ENCODE results near the gene MAP3K14.

MAP3K14 gene

DNA sequence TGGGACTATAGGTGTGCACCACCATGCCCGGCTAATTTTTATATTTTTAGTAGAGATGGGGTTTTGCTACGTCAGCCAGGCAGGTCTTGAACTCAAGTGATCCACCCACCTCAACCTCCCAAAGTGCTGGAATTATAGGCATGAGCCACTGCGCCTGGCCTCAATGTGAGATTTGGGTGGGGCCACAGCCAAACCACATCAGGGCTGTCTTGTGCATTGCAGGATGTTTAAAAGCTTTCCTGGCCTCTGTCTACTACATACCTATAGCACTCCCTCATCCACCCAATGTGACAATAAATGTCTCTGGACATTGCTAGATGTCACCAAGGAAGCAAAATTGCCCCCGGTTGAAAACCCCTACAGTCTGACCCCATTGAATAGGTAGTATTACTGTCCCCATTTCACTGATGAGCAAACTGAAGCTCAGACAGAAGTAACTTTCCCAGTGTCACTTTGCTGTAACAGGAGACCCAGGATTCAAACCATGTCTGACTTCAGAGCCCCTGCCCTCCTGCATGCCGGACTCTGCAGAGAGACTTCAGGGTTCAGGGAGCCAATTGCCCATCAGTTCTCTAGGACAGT, 3.6 kb upstream of the MAP3K14 start:
- no peak for DNase-seq
- intact Hi-C loops (cut with DNase I), result no loop called here

DNA sequence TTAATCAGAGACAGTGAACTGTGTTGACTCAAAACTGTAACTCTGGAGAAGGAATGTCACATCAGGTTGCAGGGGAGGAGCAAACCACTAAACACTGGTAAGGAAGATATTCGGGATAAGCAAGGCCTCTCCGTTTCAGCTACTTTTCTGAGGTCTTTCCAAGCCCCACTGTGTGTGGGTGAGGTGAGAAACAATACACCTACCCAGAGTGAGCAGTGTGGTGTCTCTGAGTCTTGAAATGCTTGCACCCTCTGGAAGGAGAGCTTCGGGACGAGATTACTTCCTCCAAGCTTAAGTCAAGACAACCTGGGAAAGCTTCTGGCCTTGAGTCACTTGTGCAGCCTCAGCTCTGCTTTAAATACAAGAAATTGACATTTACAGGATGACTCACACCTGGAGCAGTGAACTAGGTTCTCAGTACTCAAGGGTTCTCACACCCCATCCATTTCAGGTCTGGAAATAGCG, 2.5 kb upstream of the MAP3K14 start:
- DNase-seq, result peak in 15 of 42 donors; percentile 18 to 72 (median 43)

DNA sequence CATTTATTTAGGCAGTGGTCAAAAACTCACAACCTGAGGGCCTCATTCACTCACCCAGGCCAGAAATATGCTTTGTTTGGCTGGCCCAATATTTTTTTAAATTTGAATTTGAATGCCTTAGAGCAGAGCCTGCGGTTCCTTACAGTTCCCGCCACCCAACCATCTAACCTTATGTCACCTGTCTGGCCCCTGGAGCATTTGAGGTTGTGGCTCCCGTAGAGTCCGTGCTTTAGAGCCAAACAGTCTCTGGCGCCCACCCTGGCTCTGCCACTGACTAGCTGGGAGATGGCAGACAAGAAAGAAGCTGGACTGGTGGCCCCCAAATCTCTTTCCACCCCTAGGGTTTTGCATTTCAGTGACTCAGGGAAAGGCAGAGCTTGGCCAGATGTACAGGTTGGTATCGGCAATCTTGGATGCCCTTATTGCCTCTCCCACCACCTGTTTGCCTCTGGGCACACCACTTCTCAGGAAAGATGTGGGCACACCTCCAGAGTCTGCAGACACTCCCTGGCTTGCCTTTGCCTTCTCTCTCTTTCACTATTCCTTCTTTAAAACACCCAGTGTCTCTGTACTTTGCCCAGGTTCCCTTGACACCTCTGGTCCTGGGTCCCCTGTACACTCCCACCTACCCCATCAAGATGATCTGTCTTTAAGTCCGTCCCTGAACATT, 1.9 kb upstream of the MAP3K14 start:
- intact Hi-C loops (cut with DNase I), result loop anchor here (5.0 kb wide), 2 partner anchors 41 to 156 kb away; partner anchors contain the start of gene HEXIM2

More for the DNA sequence above, 2.5 kb upstream of the MAP3K14 start:
- intact Hi-C loops (cut with DNase I), result loop anchor here (5.0 kb wide), 2 partner anchors 42 to 157 kb away; partner anchors contain the start of gene HEXIM2

DNA sequence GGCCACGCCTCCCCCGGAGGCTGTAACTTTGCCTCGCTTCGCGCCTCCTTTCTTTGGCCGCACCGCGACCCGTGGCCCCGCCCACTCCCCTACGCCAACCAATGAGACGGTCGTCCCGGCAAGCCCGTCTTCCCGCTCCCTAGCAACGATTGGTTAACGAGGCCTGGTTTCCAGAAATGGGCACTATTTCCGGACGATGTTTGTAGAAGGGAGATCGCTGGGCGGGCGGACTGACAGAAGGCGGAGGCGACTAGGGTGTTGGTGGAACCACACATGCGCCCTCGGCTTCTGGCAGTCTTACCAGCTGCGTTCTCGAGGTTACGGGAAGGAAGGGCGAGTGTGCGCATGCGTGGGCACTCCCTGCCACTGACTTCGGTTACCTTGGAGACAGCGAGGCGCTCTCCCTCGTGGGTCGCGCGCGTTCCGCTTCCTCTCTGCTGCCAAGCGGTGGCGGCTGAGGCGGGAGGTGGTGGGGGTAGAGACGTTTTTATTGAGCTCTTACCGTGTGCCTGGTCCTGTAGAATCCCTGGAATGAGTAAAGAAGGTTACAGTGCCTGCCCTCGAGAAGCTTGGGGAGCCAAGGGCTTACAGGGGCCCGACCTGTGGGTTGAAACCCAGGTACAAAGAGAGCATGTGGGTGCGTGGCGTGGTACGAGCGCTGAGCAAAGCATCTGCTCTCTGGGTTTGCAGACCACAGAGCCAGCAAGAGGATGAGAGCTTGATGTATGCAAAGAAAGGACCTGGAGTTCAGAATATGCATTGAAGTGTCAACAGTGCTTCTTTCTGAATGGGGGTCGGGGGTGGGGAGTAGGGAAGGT, 500 bp upstream of the MAP3K14 start:
- intact Hi-C loops (cut with DNase I), result loop anchor here (5.0 kb wide), 2 partner anchors 40 to 155 kb away; partner anchors contain the start of gene HEXIM2
- peak; percentile 98 to 100 (median 99) for DNase-seq

More for the DNA sequence above, 1.9 kb upstream of the MAP3K14 start:
- no peak for DNase-seq

DNA sequence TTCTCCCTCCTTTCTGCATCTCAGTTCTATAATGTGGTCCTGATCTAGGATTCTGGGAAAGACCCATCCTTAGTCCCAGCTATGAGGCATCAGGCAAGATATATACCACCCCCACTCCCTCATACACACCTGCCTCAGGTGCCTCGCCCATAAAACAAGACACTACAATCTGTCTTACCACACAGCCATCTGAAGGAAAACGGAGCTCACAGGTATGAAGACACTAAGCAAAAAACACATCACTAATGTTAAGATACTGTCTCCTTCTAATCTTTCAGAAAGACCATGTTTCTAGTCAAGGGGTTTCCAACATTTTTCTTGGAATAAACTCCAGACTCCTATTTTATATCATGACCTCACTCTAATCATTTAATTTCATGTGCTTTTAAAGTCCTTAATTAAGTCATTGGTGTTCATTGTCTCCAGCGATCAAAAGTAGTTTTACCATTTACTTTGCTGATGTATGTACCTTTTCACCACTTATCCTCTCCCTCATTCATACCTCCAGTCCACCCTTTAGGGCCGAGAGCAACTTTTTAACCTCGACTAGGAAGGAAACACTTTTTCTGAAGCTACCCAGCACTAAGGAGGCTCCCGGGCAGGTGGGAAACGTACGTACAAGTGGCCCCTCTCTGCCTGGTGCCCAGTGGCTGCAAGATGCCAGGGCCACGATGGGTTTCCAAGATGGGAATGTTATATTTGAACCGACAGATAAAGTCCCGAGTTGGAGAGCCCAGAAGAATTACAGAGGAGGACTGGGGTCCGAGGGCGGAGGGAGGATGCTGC, 979 bp downstream of the MAP3K14 start:
- intact Hi-C loops (cut with DNase I), result loop anchor here (5.0 kb wide), 2 partner anchors 39 to 154 kb away; partner anchors contain the start of gene HEXIM2
- DNase-seq, result no peak

DNA sequence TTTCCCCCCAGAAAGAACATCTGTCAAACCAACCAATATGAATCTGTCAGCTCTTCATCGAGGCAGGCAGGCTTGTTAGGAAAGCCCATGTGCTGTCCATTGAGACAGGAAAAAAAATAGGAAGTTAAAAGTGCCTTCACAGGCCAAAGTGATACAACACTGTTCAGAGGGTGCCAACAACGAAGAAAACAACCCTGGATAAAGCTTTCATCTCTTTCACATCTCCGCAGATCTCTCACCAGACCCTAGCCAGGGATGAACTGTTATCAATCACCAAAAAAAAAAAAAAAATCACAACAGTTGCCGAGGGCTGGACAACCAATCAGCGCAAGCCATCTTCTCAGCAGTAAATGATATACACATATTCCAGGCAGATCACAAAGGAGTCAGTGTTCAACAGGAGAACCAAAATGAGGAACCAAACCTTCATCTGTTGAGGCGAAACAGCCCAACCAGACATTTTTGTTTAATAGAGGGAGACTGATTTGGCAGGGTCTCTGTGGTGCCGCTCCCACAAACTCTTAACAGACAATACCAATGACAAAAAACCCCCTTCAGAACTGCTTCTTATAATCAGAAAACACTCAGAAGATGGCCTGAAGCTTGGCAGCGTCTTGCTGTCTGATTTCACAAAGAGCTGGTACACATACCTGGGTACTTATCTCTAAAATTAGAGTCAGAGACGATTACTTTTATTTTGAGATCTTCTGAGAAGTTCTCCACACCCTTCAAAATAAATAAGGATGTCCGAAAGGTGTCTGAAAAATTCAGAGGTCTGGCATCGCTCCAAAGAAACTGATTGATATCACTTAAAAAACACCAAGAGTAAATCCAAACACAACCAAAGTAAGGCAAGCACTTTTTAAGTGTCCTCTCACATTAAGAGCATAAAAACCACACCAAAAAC, 1.8 kb downstream of the MAP3K14 start:
- intact Hi-C loops (cut with DNase I), result loop anchor here (5.0 kb wide), 2 partner anchors 38 to 153 kb away; partner anchors contain the start of gene HEXIM2
- no peak for DNase-seq

DNA sequence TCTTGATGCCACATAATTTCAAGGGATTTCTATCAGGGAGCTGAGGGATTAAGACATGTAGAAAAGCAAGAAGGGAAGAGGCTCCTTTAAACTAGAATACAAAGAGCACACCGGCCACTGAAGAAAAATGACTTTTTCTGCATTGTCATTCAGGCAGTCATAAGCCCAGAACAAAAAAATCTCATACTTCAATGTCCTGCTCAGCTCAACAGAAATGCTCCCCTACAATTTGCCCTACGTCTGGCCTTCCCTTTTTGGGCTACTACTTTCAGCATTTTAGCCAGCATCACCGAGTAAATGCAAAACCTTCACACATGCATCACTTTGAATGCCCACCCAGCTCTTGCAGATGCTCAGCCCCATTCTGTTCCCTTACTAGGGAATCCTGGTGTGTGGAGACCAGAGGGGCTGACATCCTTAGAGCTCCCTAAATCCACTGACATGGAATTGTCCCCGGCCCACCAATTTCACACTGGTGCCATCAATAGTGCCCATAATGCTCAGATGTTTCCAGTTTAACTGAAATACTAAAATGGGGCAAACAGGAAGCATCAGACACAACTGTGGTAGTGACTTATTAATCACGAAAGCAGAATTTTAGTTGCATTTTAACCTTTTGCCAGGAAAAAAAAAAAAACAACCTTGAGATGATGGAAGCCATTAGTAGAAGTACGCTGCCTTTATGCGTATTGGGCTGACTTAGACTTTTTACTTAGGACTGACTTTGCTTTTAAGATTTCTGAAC, 2.7 kb downstream of the MAP3K14 start:
- no peak for DNase-seq
- intact Hi-C loops (cut with DNase I), result no loop called here

DNA sequence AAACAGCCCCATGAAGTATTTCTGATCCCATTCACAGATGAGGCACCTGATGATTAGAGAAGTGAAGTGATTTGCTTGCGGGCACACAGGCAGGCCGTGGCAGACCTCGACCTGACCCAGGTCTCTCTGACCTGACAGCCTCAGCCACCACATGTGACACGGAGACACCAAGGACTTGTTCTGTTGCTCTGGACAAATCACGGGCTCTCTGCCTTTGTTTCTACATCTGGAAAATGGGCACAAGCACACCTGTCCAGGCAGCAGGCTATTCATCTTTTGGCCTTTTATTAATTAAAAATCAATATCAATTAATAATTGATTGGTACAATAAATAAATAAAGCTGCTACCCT, 3.4 kb downstream of the MAP3K14 start:
- DNase-seq, result no peak
- intact Hi-C loops (cut with DNase I), result no loop called here

DNA sequence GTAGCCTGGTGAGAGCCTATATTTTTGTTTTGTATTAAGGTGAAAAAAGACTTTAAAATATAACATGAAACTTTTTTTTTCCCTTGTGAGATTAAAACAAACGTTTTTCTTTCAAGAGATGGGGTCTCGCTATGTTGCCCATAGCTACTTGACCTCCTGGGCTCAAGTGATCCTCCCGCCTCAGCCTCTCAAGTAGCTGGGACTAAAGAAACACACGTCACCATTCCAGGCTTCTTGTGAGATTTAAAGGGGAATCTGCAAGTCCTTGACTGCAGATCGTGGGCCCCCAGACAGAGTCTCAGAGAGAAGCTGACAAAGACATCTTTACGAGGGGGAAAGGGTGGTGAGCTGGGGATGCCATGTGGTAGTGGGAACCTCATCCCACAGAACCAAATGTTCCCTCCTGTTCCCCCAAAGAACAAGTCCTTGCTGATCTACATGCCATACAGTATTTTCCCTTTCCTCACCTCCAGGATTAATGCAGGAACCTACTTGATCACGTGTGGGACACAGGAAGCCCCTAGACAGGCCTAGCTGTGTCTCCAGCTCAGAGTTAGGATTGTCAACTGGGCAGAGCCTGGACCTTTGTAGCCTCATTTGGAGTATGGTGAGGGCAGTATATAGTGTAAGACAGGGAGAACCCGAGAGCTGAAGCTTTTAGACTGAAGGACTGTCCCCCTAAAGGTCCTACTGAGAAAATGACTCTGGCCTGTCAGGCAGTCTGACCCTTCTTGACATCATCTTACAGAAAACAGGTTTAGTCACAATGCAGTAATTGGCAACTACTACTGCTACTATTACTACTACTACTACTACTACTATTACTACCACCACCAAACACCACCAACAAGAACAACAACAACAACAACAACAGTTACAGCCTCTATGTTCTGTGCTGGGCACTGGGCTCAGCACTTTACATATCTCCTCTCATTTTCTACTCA, 4.1 kb downstream of the MAP3K14 start:
- intact Hi-C loops (cut with DNase I), result no loop called here
- DNase-seq, result no peak

DNA sequence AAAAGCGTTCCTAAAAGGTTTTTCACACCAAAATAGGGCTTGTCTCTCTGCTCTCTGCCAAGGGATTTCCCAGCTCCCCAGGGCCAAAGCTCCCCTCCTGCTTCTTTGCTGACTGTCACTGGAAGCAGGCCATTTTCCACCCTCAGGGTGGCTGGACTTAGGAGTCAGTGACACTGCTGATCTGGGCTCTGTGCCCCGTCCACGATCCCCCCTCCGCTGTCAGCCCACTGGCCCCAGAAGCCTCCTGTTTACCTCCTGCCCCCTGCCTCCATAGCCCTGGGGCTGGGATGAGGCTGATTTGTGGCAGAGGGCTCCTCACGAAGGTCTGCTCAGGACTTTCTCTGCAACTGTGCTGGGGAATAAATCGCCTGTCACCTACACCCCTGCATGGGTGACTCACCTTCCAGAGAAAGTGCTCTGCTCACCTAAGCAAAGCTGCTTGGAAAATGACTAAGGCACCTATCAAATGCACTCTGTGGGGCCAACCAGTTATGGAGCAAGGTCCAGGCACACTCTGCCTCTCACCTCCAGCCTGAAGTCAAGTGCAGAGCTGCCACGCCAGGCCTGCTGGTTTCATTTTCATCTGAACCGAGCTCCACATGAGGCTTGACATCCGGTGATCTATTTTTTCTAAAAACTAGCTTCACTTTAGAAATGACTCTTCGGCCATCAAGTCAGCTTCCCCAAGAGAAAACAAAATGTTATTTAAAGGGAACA, 4.9 kb downstream of the MAP3K14 start:
- peak in 29 of 42 donors; percentile 28 to 85 (median 55) for DNase-seq
- intact Hi-C loops (cut with DNase I), result no loop called here

DNA sequence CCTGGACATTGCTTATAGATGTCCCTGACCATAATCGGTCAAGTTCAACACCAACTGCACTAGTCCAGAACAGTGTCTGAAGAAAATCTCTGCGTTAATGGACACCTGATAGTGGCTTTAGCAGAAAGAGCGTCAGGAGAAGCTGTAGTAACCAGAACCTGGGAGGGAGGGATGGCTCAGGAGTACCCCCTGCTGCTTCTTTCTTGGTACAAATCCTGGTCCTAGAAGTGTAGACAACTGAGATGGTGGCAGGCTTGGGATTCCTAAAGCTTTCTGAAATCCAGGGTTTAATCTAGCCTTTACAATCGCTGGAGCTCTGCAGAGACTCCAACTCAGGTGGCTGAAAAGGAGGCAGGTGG, 5.4 kb downstream of the MAP3K14 start:
- intact Hi-C loops (cut with DNase I), result no loop called here
- no peak for DNase-seq

DNA sequence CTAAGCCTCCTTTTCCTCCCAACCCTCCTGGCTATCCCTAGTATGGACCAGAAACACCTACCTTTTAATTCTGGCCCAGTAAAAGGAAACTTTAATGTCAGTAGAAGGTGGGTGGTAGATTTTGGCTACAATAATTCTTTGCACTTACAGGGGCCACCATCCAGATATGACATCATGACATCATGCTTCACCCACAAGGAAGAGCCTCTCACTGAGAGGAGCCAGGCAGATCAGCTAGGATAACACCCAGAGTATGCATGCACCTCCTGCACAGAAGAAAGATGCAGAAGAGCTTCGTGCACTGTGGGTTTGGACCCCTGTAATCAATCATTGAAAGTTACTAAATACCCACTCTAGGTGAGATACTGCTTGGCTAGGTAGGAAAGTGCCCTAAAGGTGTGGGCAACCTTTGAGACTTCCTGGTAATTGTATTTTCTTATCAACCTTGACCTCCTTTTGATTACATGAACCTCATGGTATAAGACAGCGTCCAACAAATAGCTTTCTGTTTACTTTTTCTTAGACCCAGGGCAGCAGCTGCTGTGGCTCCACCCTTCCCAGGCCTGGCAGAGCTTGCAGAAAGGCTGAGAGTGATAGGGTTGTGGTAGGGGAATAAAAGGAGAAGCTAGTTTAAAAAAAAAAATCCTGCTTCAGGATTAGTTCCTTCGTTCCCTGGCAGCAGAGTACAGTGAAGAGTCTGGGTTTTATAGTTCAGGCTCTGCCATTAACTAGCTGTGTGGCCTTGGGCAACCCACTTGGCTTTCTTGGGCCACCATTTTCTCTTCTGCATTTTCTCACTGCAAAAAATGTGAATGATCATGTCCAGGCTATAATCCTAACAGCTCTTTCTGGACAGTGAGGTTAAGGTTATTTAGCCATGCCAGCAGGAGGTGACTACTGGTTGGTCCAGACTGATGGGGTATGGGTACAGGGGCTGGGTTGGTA, 6.2 kb downstream of the MAP3K14 start:
- no peak for DNase-seq
- intact Hi-C loops (cut with DNase I), result no loop called here

DNA sequence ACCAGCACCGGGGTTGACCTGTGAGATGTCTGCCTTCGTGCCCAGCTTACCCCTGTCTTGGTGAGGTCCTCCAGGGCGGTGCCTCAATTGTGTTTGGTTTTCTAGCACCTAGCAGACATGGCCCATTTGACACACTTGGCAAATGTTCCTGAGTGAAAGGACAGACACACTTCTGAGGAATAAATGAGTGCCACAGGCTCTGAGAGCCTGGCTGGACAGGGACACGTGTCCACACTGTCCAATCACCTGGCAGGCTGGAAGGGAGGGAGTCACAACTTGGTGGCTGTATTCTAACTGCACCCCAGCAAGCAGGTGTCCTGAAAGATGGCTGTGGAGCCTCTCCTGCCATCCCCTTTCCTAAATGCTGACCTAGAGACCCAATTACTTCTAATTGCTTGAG, 7.4 kb downstream of the MAP3K14 start:
- no peak for DNase-seq
- intact Hi-C loops (cut with DNase I), result no loop called here

DNA sequence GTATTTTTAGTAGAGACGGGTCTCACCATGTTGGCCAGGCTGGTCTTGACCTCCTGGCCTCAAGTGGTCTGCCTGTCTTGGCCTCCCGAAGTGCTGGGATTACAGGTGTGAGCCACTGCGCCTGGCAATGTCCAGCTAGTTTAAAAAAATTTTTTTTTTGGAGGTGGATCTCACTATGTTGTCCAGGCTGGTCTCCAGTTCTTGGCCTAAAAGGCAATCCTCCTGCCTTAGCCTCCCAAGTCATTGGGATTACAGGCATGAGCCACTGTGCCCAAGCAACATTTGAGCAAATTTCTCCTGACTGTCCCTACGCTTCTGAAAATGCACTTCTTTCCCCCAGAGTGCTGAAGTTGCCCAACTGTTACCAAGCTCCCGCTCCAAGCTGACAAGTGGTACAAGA, 8.0 kb downstream of the MAP3K14 start:
- DNase-seq, result no peak
- intact Hi-C loops (cut with DNase I), result no loop called here

DNA sequence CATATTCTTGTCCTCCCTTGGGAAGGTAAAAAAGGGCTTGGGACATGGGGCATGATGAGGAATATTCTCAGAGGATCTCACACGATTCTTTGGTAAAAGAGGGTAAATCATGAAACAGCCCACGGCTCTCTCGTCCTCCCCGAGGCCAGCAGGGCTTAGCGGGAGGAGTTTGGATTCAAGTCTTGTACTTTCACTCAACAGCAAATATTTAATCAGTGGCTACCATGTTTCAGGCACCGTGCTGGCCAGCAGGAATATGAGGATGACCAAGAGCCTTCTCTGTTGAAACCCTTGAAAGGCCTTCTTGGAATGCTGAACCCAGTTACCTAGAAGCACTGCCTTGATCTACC, 8.8 kb downstream of the MAP3K14 start:
- intact Hi-C loops (cut with DNase I), result no loop called here
- no peak for DNase-seq

Measured in head of caudate nucleus (tissue), 42 donors.